ENCODE data around the gene RGS9BP.
"Not testable (repeated sequence)": the region's sequence is repeated elsewhere in the genome, so short reads cannot be mapped to it uniquely, and the experiment has no call there.

Gene RGS9BP

DNA sequence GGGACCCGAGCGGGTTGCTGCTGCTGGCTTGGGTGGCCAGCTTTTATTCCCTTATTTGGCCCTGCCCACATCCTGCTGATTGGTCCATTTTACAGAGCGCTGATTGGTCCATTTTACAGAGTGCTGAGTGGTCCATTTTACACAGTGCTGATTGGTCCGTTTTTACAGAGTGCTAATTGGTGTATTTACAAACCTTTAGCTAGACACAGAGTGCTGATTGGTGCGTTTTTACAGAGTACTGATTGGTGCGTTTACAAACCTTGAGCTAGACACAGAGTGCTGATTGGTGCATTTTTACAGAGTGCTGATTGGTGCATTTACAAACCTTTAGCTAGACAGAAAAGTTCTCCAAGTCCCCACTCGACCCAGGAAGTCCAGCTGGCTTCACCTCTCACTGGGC is 24.5 kb downstream of the RGS9BP start:
- DNase-seq: not testable (repeated sequence)

DNA sequence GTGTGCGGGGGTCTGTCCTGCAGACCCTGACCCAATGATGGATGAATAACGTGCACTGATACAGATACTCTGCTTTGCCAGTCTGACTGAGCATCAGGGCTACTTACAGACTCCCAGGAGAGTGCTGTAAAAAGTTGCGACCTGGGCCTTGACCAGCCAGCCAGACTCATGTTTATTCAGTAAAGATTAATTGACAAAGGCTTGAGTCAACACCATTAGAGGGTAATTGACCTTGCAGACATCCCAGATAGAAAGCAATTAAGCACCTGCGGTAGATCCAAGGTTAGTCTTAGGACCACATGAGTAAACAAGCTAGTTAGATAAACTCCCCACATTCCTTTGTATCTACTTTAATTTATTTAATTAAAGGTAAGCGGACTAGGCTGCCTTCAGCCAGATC is 26.4 kb downstream of the RGS9BP start:
- DNase-seq: no peak

- DNase-seq: not testable (repeated sequence)
These were observed 28.4 kb downstream of the RGS9BP start for GRCh38 chr19:32704006-32704405.

- DNase-seq: peak; percentile 55
These were observed 32.8 kb downstream of the RGS9BP start for GRCh38 chr19:32708457-32708856.

GRCh38 chr19:32709032-32709431 is 33.4 kb downstream of the RGS9BP start:
- DNase-seq: peak; percentile 9

DNA sequence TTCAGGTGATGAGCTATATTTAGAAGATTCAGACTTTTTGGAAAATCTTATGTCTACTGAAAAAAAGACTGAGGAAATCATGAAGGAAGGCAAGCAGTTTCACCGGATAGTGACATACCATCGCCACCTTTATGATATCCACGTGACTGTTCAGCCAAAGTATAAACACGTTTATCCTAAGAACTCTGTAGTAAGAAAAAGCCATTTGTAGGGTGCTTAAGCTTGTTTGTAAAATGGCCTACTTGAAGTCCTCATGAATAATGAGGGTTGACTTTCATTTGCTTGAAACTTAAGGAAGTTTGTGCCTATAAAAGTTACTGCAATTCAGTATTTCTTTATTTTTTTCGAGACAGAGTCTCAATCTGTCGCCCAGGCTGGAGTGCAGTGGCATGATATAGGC is 36.1 kb downstream of the RGS9BP start:
- no peak for DNase-seq

DNA sequence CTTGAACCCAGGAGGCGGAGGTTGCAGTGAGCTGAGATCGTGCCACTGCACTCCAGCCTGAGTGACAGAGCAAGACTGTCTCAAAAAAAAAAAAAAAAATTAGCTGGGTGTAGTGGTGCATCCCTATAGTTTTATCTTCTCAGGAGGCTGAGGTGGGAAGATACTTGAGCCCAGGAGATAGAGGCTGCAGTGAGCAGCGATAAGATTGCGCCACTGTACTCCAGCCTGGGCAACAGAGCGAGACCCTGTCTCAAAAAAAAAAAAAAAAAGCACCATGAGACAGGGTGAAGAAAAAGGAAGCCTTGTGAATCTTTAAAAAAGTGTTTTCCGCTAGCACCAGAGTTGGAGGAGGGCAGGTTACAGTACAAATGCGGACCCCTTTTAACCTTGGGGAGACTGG is 40.6 kb downstream of the RGS9BP start:
- DNase-seq: not testable (repeated sequence)

- no peak for DNase-seq
These were observed 41.8 kb downstream of the RGS9BP start for GRCh38 chr19:32717496-32717895.

DNA sequence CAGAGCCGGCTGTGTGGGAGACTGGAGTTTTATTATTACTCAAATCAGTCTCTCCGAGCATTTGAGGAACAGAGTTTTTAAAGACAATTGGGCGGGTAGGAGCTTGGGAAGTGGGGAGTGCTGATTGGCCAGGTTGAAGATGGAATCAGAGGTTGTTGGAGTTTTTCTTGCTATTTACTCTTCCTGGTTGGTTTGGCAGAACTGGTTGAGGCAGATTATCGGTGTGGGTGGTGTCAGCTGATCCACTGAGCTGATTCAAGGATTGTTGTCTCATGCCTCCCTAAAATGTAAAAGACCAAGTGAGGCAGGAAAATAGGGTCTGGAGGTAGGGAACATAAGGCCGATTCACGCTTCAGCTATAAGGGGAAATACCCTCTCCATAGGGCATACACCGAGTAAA is 42.6 kb downstream of the RGS9BP start:
- no peak for DNase-seq

GRCh38 chr19:32719611-32720059 is 44.0 kb downstream of the RGS9BP start, which contains the start of gene TDRD12:
Gene TDRD12 (plus strand): TSS chr19:32719767. CDS start chr19:32720073, 306 bp downstream.
- DNase-seq: no peak

DNA sequence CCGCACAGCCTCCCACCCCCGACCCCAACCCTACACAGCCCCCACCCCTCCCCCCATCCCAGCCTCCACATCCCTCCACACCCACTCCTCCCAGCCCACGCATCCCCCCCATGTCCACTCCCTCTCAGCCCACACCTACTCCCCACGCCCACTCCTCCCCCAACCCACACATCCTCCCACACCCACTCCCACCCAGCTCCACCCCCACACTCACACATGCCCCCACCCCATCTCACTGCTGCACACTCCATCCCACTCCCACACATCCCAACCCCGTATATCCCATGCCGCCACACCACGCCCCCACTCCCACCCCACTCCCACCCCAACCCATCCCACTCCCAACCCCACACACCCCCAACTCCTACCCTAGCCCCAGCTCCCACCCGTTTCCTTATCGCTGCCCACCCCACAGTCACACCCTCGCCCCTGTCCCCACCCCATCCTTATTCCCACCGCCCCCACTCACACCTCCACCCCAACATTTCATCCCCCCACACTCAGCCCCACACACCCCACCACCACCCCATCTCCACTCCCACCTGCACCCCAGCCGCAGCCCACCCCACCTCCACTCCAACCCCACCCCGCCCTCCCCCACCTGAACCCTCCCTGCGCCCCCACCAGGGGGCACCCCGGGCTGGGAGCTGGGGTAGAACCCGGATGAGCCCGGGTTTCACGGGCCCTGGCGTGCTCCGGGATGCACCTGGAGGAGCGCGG is 44.7 kb downstream of the RGS9BP start:
- DNase-seq: no peak

DNA sequence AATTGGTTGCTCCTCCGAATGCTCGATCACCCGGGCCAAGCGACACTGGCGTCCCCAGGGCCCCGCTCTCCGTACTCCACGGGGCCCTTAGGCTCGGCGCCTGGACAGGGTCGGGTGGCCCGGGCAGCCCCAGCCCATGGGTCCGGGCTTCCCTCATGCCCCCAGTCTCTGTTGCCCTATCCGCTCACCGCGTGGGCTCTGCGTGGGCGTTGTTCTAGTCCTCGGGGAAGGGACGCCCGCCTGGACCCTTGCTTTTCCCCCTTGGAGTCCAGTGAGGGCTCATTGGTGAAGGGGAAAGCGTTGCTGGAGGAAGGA is 45.2 kb downstream of the RGS9BP start:
- DNase-seq: no peak
